ENCODE data around the gene MAGEF1.

Gene MAGEF1

DNA sequence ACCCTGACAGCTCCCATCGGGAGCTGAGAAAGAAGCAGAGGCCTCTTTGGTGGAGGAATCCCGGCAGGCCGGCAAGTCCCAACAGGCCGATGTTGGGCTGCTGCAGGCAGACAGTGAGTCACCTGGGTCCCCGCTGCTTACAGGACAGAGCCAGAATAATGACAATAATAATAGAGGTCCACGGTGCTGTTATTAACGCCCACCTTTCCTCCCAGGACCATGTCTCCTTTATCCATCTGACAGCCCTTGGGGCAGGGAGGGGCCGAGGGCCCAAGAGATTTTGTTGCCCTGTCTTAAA lies 29.3 kb upstream of the MAGEF1 start:
- peaks cover 0 to 31% (median 0%) of the 10 kb centered on the region in 3 experiments for H3K27me3 ChIP-seq (ENCODE audit: control insufficient read depth in 3 of 3, insufficient read depth in 3 of 3, low read depth in 1 of 3, low read length in 3 of 3)
- no peak overlapping the region for H2BK12ac ChIP-seq (ENCODE audit: low read length)
- H4K91ac ChIP-seq (ENCODE audit: low read depth, low read length, poor library complexity) = no peak overlapping the region
- H3K9me3 ChIP-seq (replicated peaks in 1 of 2; ENCODE audit: control insufficient read depth in 2 of 2, insufficient read depth in 1 of 2, low read depth in 1 of 2, low read length in 2 of 2) = no peaks in the 10 kb centered on the region
- peak overlapping the region; percentile 44 for H2BK15ac ChIP-seq (ENCODE audit: low read length)
- H2AK5ac ChIP-seq (ENCODE audit: low read depth, low read length) = no peak overlapping the region
- no peaks in the 10 kb centered on the region for H3K36me3 ChIP-seq (replicated peaks in 1 of 2; ENCODE audit: control insufficient read depth in 2 of 2, insufficient read depth in 2 of 2, low read length in 2 of 2)
- no peak overlapping the region for H3K23ac ChIP-seq (ENCODE audit: low read depth, low read length, poor library complexity)
- H3K79me1 ChIP-seq (ENCODE audit: low read depth, low read length) = no peaks in the 10 kb centered on the region
- H3K4me2 ChIP-seq (ENCODE audit: insufficient read depth, low read length, poor library complexity, severe bottlenecking) = no peak overlapping the region
- no peak overlapping the region for H4K8ac ChIP-seq (ENCODE audit: low read depth, low read length)
- H3K4me3 ChIP-seq (ENCODE audit: low read length in 2 of 2) = no peak overlapping the region
- peaks cover 4 to 16% of the 10 kb centered on the region in 2 donors for H3K4me1 ChIP-seq (ENCODE audit: control insufficient read depth in 2 of 2, insufficient read depth in 1 of 2, low read depth in 1 of 2, low read length in 2 of 2)
- H2BK120ac ChIP-seq (ENCODE audit: low read depth, low read length) = no peak overlapping the region
- no peak overlapping the region for H3K27ac ChIP-seq (replicated peaks; ENCODE audit: low read length)
- H3K18ac ChIP-seq (ENCODE audit: low read length) = peak overlapping the region; percentile 8
- DNase-seq (ENCODE audit: low spot score) = no peak
- no peak overlapping the region for H2AFZ ChIP-seq (ENCODE audit: low read length)
- H3K9ac ChIP-seq (ENCODE audit: low read depth, low read length, poor library complexity) = no peak overlapping the region
- H3K4ac ChIP-seq (ENCODE audit: low read length) = no peak overlapping the region
- WGBS, 2 donors (ENCODE audit: extremely low coverage in 2 of 2, insufficient read length in 2 of 2, insufficient replicate concordance in 1 of 2) = no CpG with 5 or more reads among the region's 8 CpGs
- H3K14ac ChIP-seq (ENCODE audit: low read length) = no peak overlapping the region
- no peak overlapping the region for H2BK5ac ChIP-seq (ENCODE audit: low read length)

DNA sequence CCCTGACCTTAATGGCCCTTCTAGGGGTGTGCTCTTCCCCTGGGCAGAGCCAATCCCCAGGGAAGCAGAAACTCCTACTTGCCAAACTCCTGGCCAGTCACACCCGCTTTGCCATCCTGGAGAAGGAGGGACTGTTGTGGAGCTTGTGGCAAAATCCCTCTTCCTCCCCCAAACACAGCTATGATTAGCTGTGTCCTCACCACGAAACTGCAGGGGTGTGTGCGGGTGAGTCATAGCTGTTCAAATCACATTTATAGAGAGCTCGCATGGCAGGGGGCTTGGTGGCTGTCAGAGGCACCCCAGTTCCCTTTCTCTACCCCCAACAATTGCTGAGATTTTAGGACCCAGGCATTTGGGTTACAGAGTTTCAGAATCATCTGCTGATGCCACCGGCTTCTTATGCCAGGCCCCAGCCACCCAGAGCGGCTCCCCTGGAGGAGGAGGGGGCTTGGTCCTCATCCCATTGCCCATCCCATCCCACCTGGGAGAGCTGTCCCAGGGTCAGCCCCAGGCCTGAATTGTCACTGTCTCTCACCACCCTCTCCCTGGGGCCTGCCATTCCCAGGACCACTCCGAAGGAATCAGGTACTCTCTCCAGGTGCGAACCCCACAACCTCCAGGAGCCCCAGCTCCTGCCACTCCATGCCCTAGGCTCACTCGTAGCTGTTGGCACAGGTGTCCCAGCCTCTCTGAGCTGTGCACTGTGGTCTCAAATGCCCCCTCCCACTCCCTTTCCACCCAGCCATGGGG lies 28.8 kb upstream of the MAGEF1 start:
- peak overlapping the region; percentile 44 for H2BK5ac ChIP-seq (ENCODE audit: low read length)
- DNase-seq (ENCODE audit: low spot score) = no peak
- no peak overlapping the region for H4K91ac ChIP-seq (ENCODE audit: low read depth, low read length, poor library complexity)
- H3K27me3 ChIP-seq (ENCODE audit: control insufficient read depth in 3 of 3, insufficient read depth in 3 of 3, low read depth in 1 of 3, low read length in 3 of 3) = peaks cover 0 to 26% (median 0%) of the 10 kb centered on the region in 3 experiments
- no peaks in the 10 kb centered on the region for H3K79me1 ChIP-seq (ENCODE audit: low read depth, low read length)
- no peak overlapping the region for H2BK120ac ChIP-seq (ENCODE audit: low read depth, low read length)
- no peak overlapping the region for H3K4me3 ChIP-seq (ENCODE audit: low read length in 2 of 2)
- H3K14ac ChIP-seq (ENCODE audit: low read length) = no peak overlapping the region
- no peak overlapping the region for H2AK5ac ChIP-seq (ENCODE audit: low read depth, low read length)
- no CpG with 5 or more reads among the region's 9 CpGs for WGBS, 2 donors (ENCODE audit: extremely low coverage in 2 of 2, insufficient read length in 2 of 2, insufficient replicate concordance in 1 of 2)
- peak overlapping the region; percentile 8 for H3K18ac ChIP-seq (ENCODE audit: low read length)
- H3K4me1 ChIP-seq (ENCODE audit: control insufficient read depth in 2 of 2, insufficient read depth in 1 of 2, low read depth in 1 of 2, low read length in 2 of 2) = peaks cover 4 to 16% of the 10 kb centered on the region in 2 donors
- no peak overlapping the region for H4K8ac ChIP-seq (ENCODE audit: low read depth, low read length)
- no peaks in the 10 kb centered on the region for H3K9me3 ChIP-seq (replicated peaks in 1 of 2; ENCODE audit: control insufficient read depth in 2 of 2, insufficient read depth in 1 of 2, low read depth in 1 of 2, low read length in 2 of 2)
- H3K23ac ChIP-seq (ENCODE audit: low read depth, low read length, poor library complexity) = no peak overlapping the region
- no peak overlapping the region for H2AFZ ChIP-seq (ENCODE audit: low read length)
- H3K9ac ChIP-seq (ENCODE audit: low read depth, low read length, poor library complexity) = peak overlapping the region; percentile 9
- no peak overlapping the region for H3K4ac ChIP-seq (ENCODE audit: low read length)
- peak overlapping the region; percentile 44 for H2BK15ac ChIP-seq (ENCODE audit: low read length)
- H3K36me3 ChIP-seq (replicated peaks in 1 of 2; ENCODE audit: control insufficient read depth in 2 of 2, insufficient read depth in 2 of 2, low read length in 2 of 2) = no peaks in the 10 kb centered on the region
- no peak overlapping the region for H2BK12ac ChIP-seq (ENCODE audit: low read length)
- H3K27ac ChIP-seq (replicated peaks; ENCODE audit: low read length) = no peak overlapping the region
- H3K4me2 ChIP-seq (ENCODE audit: insufficient read depth, low read length, poor library complexity, severe bottlenecking) = no peak overlapping the region

DNA sequence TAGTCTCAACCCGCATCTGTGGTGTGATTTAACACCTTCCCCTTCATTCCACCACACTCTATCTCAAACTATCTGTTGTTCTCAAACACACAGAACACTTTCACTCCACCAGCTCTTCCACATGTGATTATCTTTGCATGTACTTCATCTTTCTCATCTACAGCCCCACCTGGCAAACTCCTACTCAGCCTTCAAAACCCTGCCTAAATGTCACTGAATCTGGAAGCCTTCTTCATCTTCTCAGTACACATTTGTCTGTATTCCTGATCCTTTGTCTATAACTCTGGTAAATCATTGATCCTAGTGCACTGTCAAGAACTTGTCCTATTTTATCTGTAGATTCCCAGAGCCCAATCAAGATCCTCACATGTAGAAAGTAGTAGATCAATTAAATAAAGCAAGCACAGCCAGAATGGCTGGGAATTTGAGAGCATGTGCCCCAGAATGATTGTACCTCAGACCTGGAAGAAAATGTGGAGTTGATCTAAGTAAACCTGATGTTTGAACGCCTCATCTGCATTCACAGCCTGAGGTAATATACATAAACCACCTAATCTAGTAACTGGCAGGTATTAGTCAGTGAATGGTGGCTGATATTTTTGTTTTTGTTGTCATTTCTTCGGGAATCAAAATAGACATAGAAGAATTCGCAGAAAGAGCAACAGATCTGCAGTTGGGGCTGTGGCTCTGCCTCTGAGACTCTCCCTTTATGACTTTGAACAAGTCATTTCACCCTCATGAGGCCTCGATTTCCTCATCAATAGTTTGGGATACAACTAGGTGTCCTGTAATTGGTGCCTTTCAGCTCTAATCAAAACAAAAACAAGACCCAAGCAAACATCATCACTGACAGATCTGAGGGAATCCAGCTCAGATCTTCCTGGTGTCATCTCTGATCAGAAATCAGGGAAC lies 28.0 kb upstream of the MAGEF1 start:
- no peak overlapping the region for H3K23ac ChIP-seq (ENCODE audit: low read depth, low read length, poor library complexity)
- no peak overlapping the region for H2AK5ac ChIP-seq (ENCODE audit: low read depth, low read length)
- no CpG with 5 or more reads among the region's 5 CpGs for WGBS, 2 donors (ENCODE audit: extremely low coverage in 2 of 2, insufficient read length in 2 of 2, insufficient replicate concordance in 1 of 2)
- no peak overlapping the region for H3K18ac ChIP-seq (ENCODE audit: low read length)
- peak overlapping the region; percentile 44 for H2BK5ac ChIP-seq (ENCODE audit: low read length)
- no peak overlapping the region for H2AFZ ChIP-seq (ENCODE audit: low read length)
- H4K8ac ChIP-seq (ENCODE audit: low read depth, low read length) = no peak overlapping the region
- no peak overlapping the region for H3K4ac ChIP-seq (ENCODE audit: low read length)
- no peaks in the 10 kb centered on the region for H3K36me3 ChIP-seq (replicated peaks in 1 of 2; ENCODE audit: control insufficient read depth in 2 of 2, insufficient read depth in 2 of 2, low read length in 2 of 2)
- no peak overlapping the region for H3K4me2 ChIP-seq (ENCODE audit: insufficient read depth, low read length, poor library complexity, severe bottlenecking)
- H3K27me3 ChIP-seq (ENCODE audit: control insufficient read depth in 3 of 3, insufficient read depth in 3 of 3, low read depth in 1 of 3, low read length in 3 of 3) = peaks cover 0 to 20% (median 0%) of the 10 kb centered on the region in 3 experiments
- H3K27ac ChIP-seq (replicated peaks; ENCODE audit: low read length) = no peak overlapping the region
- H2BK12ac ChIP-seq (ENCODE audit: low read length) = no peak overlapping the region
- H3K14ac ChIP-seq (ENCODE audit: low read length) = no peak overlapping the region
- no peaks in the 10 kb centered on the region for H3K9me3 ChIP-seq (replicated peaks in 1 of 2; ENCODE audit: control insufficient read depth in 2 of 2, insufficient read depth in 1 of 2, low read depth in 1 of 2, low read length in 2 of 2)
- H3K4me3 ChIP-seq (ENCODE audit: low read length in 2 of 2) = no peak overlapping the region
- no peak overlapping the region for H3K9ac ChIP-seq (ENCODE audit: low read depth, low read length, poor library complexity)
- no peak overlapping the region for H4K91ac ChIP-seq (ENCODE audit: low read depth, low read length, poor library complexity)
- no peak for DNase-seq (ENCODE audit: low spot score)
- H2BK120ac ChIP-seq (ENCODE audit: low read depth, low read length) = no peak overlapping the region
- no peaks in the 10 kb centered on the region for H3K79me1 ChIP-seq (ENCODE audit: low read depth, low read length)
- peaks cover 4 to 16% of the 10 kb centered on the region in 2 donors for H3K4me1 ChIP-seq (ENCODE audit: control insufficient read depth in 2 of 2, insufficient read depth in 1 of 2, low read depth in 1 of 2, low read length in 2 of 2)
- no peak overlapping the region for H2BK15ac ChIP-seq (ENCODE audit: low read length)

DNA sequence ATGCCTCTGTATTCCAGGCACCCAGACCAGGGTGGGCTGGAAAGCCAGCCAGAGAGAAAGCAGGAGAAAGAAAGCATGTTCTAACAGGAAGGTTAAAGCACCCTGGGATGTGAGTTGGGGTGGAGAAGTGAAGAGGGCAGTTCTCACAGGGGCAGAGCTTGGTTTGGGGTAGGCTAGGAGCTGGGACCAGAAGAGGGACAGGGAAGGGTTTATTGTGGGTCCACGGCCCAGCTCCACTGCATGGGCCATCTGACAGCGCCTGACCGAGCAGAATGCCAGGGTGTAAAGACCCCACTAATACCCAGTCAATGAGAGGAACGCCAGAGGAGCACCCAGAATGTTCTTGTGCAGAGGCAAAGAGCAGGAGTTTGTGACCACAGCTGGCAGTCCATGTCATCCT lies 27.1 kb upstream of the MAGEF1 start:
- no peak for DNase-seq (ENCODE audit: low spot score)
- H3K27me3 ChIP-seq (ENCODE audit: control insufficient read depth in 3 of 3, insufficient read depth in 3 of 3, low read depth in 1 of 3, low read length in 3 of 3) = peaks cover 0 to 20% (median 0%) of the 10 kb centered on the region in 3 experiments
- H4K91ac ChIP-seq (ENCODE audit: low read depth, low read length, poor library complexity) = no peak overlapping the region
- no peak overlapping the region for H3K23ac ChIP-seq (ENCODE audit: low read depth, low read length, poor library complexity)
- peaks cover 4 to 16% of the 10 kb centered on the region in 2 donors for H3K4me1 ChIP-seq (ENCODE audit: control insufficient read depth in 2 of 2, insufficient read depth in 1 of 2, low read depth in 1 of 2, low read length in 2 of 2)
- H2BK15ac ChIP-seq (ENCODE audit: low read length) = no peak overlapping the region
- WGBS, 2 donors (ENCODE audit: extremely low coverage in 2 of 2, insufficient read length in 2 of 2, insufficient replicate concordance in 1 of 2) = no CpG with 5 or more reads among the region's 4 CpGs
- peak overlapping the region; percentile 44 for H2BK5ac ChIP-seq (ENCODE audit: low read length)
- H2AFZ ChIP-seq (ENCODE audit: low read length) = no peak overlapping the region
- H3K9me3 ChIP-seq (replicated peaks in 1 of 2; ENCODE audit: control insufficient read depth in 2 of 2, insufficient read depth in 1 of 2, low read depth in 1 of 2, low read length in 2 of 2) = no peaks in the 10 kb centered on the region
- H3K27ac ChIP-seq (replicated peaks; ENCODE audit: low read length) = no peak overlapping the region
- no peak overlapping the region for H3K4ac ChIP-seq (ENCODE audit: low read length)
- no peak overlapping the region for H3K4me2 ChIP-seq (ENCODE audit: insufficient read depth, low read length, poor library complexity, severe bottlenecking)
- no peak overlapping the region for H3K14ac ChIP-seq (ENCODE audit: low read length)
- H2BK120ac ChIP-seq (ENCODE audit: low read depth, low read length) = no peak overlapping the region
- H3K9ac ChIP-seq (ENCODE audit: low read depth, low read length, poor library complexity) = no peak overlapping the region
- no peak overlapping the region for H2BK12ac ChIP-seq (ENCODE audit: low read length)
- H2AK5ac ChIP-seq (ENCODE audit: low read depth, low read length) = no peak overlapping the region
- no peak overlapping the region for H4K8ac ChIP-seq (ENCODE audit: low read depth, low read length)
- H3K4me3 ChIP-seq (ENCODE audit: low read length in 2 of 2) = no peak overlapping the region
- H3K79me1 ChIP-seq (ENCODE audit: low read depth, low read length) = no peaks in the 10 kb centered on the region
- H3K36me3 ChIP-seq (replicated peaks in 1 of 2; ENCODE audit: control insufficient read depth in 2 of 2, insufficient read depth in 2 of 2, low read length in 2 of 2) = no peaks in the 10 kb centered on the region
- no peak overlapping the region for H3K18ac ChIP-seq (ENCODE audit: low read length)

All from neuronal stem cell (in vitro differentiated cells).